WERI-Rb-1 (cell line): Measurements from ENCODE around the gene SHOC2.

Experiments
- DNase-seq: peaks from one replicate; pipeline ENCODE4 v3.0.0-alpha.2; 2020
- H3K27ac ChIP-seq: fragments of 250-450 bp; sonication (Bioruptor Pico); 2 replicates; pipeline ENCODE4 v1.5.1; 2020; ENCODE audit warnings: mild to moderate bottlenecking, moderate library complexity
- H3K27me3 ChIP-seq: fragments of 250-450 bp; sonication (Bioruptor Pico); 2 replicates; pipeline ENCODE4 v1.5.1; 2021; ENCODE audit warnings: mild to moderate bottlenecking, low read depth, moderate library complexity; ENCODE audit not compliant: insufficient read depth, severe bottlenecking
- H3K36me3 ChIP-seq: fragments of 250-450 bp; sonication (Bioruptor Pico); 2 replicates; pipeline ENCODE4 v1.5.1; 2020; ENCODE audit warnings: mild to moderate bottlenecking, moderate library complexity
- H3K4me3 ChIP-seq: 2 replicates; pipeline ENCODE4 v1.5.1; 2011; ENCODE audit warnings: low read depth, mild to moderate bottlenecking, control low read depth, low read length
- H3K9me3 ChIP-seq: fragments of 250-450 bp; sonication (Bioruptor Pico); 2 replicates; pipeline ENCODE4 v1.5.1; 2021; ENCODE audit warnings: mild to moderate bottlenecking, moderate library complexity; ENCODE audit not compliant: severe bottlenecking
- CTCF ChIP-seq: IDR thresholded peaks from 2 replicates; pipeline ENCODE4 v1.5.1; 2011; ENCODE audit warnings: low read depth, mild to moderate bottlenecking, control low read depth, inconsistent platforms, low read length

Gene SHOC2

GRCh38 chr10:110959379-110960332 lies 40.3 kb downstream of the SHOC2 start:
- Histone ChIP-seq H3K36me3 (peaks cover 3% of the 10 kb centered on the region), H3K27ac (no peak overlapping the region), H3K4me3 (no peak overlapping the region), H3K27me3 (no peaks in the 10 kb centered on the region), H3K9me3 (no peaks in the 10 kb centered on the region)
- TF ChIP-seq CTCF = no peak
- no peak for DNase-seq

GRCh38 chr10:110960333-110960712 lies 40.9 kb downstream of the SHOC2 start:
- TF ChIP-seq CTCF = no peak
- peaks cover 4% of the 10 kb centered on the region for H3K36me3 ChIP-seq
- H3K27me3 ChIP-seq = no peaks in the 10 kb centered on the region
- H3K9me3 ChIP-seq = no peaks in the 10 kb centered on the region
- H3K4me3 ChIP-seq = no peak overlapping the region
- no peak for DNase-seq
- no peak overlapping the region for H3K27ac ChIP-seq

- no peak for DNase-seq
- no peak overlapping the region for H3K27ac ChIP-seq
- no peaks in the 10 kb centered on the region for H3K9me3 ChIP-seq
- no peak overlapping the region for H3K4me3 ChIP-seq
- no peaks in the 10 kb centered on the region for H3K27me3 ChIP-seq
- TF ChIP-seq CTCF = no peak
- peaks cover 4% of the 10 kb centered on the region for H3K36me3 ChIP-seq
Observed at GRCh38 chr10:110962443-110962842, 43.0 kb downstream of the SHOC2 start.

GRCh38 chr10:110963162-110963561 lies 43.8 kb downstream of the SHOC2 start:
- TF ChIP-seq CTCF = no peak

GRCh38 chr10:110964681-110965080 lies 45.3 kb downstream of the SHOC2 start:
- H3K36me3 ChIP-seq = peaks cover 4% of the 10 kb centered on the region
- H3K27ac ChIP-seq = no peak overlapping the region
- no peaks in the 10 kb centered on the region for H3K27me3 ChIP-seq
- DNase-seq = no peak
- H3K9me3 ChIP-seq = no peaks in the 10 kb centered on the region
- no peak overlapping the region for H3K4me3 ChIP-seq
- no peak for TF ChIP-seq CTCF

More at GRCh38 chr10:110963162-110963561, 43.8 kb downstream of the SHOC2 start:
- no peaks in the 10 kb centered on the region for H3K9me3 ChIP-seq
- H3K4me3 ChIP-seq = no peak overlapping the region
- peaks cover 4% of the 10 kb centered on the region for H3K36me3 ChIP-seq
- H3K27ac ChIP-seq = no peak overlapping the region
- no peak for DNase-seq
- no peaks in the 10 kb centered on the region for H3K27me3 ChIP-seq
